Measurements from ENCODE around the gene PRRX2. TPM values are rescaled to one million over a fixed set of nuclear protein-coding genes. Genes with fewer than 3 reads are reported as not detected.
A peak's percentile ranks its signal among the peaks of the same experiment; 100 is the strongest.

PRRX2 gene
- polyA plus RNA-seq (ENCODE audit: insufficient read length in 12 of 12), result 10 to 100 TPM in 1 of 12 donors, 1 to 10 TPM in 9, not detected in 2; 1.5 to 20.7 (median 3.2) TPM
- long read RNA-seq, donor 1, partial matches to known transcripts, result 0 of 3 reads
- long read RNA-seq, donor 1, other reads (novel, unspliced or antisense), result 0 of 3 reads
- long read RNA-seq, donor 2, transcript PRRX2-201 (4 exons, 1,311 nt), result major isoform, 6 of 6 reads
- long read RNA-seq, donor 2, partial matches to known transcripts, result 0 of 6 reads
- long read RNA-seq, donor 2, other reads (novel, unspliced or antisense), result 0 of 6 reads
- long read RNA-seq, donor 3, partial matches to known transcripts, result 0 of 3 reads
- long read RNA-seq, donor 3, other reads (novel, unspliced or antisense), result 0 of 3 reads
- long read RNA-seq, donor 4, partial matches to known transcripts, result 0 of 1 reads
- long read RNA-seq, donor 4, other reads (novel, unspliced or antisense), result 0 of 1 reads
- long read RNA-seq, donor 5, result 0 reads
- long read RNA-seq, donor 6, result 0 reads
- long read RNA-seq, donor 7, partial matches to known transcripts, result 0 of 1 reads
- long read RNA-seq, donor 7, other reads (novel, unspliced or antisense), result 0 of 1 reads
- long read RNA-seq, donor 8, partial matches to known transcripts, result 0 of 3 reads
- long read RNA-seq, donor 8, other reads (novel, unspliced or antisense), result 0 of 3 reads
- long read RNA-seq, donor 9, transcript PRRX2-201 (4 exons, 1,311 nt), result major isoform, 7 of 7 reads
- long read RNA-seq, donor 9, partial matches to known transcripts, result 0 of 7 reads
- long read RNA-seq, donor 9, other reads (novel, unspliced or antisense), result 0 of 7 reads
- long read RNA-seq, donor 10, partial matches to known transcripts, result 0 of 2 reads
- long read RNA-seq, donor 10, other reads (novel, unspliced or antisense), result 0 of 2 reads
- long read RNA-seq, donor 11, partial matches to known transcripts, result 0 of 3 reads
- long read RNA-seq, donor 11, other reads (novel, unspliced or antisense), result 0 of 3 reads

- peak; percentile 76 for DNase-seq
Observed at GRCh38 chr9:129665389-129665775, at the start of gene PRRX2. PRRX2 (plus strand) TSS chr9:129665647; CDS start chr9:129665868, 221 bp downstream.

GRCh38 chr9:129617167-129617566, 48.3 kb upstream of the PRRX2 start:
- DNase-seq, result no peak

- no peak for DNase-seq
Observed at GRCh38 chr9:129619787-129620668, 45.4 kb upstream of the PRRX2 start.

GRCh38 chr9:129620669-129621295, 44.7 kb upstream of the PRRX2 start, which contains the start of gene C9orf50:
C9orf50 (minus strand) TSS chr9:129621101; CDS start chr9:129620574, 527 bp downstream.
- no peak for DNase-seq

- no peak for DNase-seq
Observed at GRCh38 chr9:129623331-129623730, 42.1 kb upstream of the PRRX2 start.

- peak; percentile 46 for DNase-seq
Observed at GRCh38 chr9:129624168-129624759, 41.2 kb upstream of the PRRX2 start.

GRCh38 chr9:129624947-129625346, 40.5 kb upstream of the PRRX2 start:
- no peak for DNase-seq

- peak; percentile 88 for DNase-seq
Observed at GRCh38 chr9:129626079-129626624, 39.3 kb upstream of the PRRX2 start, which contains the start of gene NTMT1. NTMT1 (plus strand) TSS chr9:129626163; CDS start chr9:129632704, 6,541 bp downstream.

- no peak for DNase-seq
Observed at GRCh38 chr9:129626625-129627284, 38.7 kb upstream of the PRRX2 start.

- no peak for DNase-seq
Observed at GRCh38 chr9:129627556-129628440, 37.6 kb upstream of the PRRX2 start.

GRCh38 chr9:129628709-129629108, 36.7 kb upstream of the PRRX2 start:
- no peak for DNase-seq

GRCh38 chr9:129629251-129629820, 36.1 kb upstream of the PRRX2 start:
- no peak for DNase-seq

GRCh38 chr9:129630967-129631673, 34.3 kb upstream of the PRRX2 start:
- DNase-seq, result no peak

GRCh38 chr9:129631674-129632129, 33.7 kb upstream of the PRRX2 start:
- no peak for DNase-seq

- DNase-seq, result no peak
Observed at GRCh38 chr9:129632460-129632859, 33.0 kb upstream of the PRRX2 start.

GRCh38 chr9:129633207-129633606, 32.2 kb upstream of the PRRX2 start:
- no peak for DNase-seq

- no peak for DNase-seq
Observed at GRCh38 chr9:129633848-129634247, 31.6 kb upstream of the PRRX2 start.

Measured in muscle of arm (tissue), 14 donors.